GM18517 (cell line): ENCODE measurements around the gene INHBB.

Experiments
- ATAC-seq: cut with Tn5 transposase; IDR thresholded peaks from one replicate; pipeline ENCODE4 v1.9.1; 2021; ENCODE audit warnings: mild to moderate bottlenecking, moderate library complexity; ENCODE audit not compliant: unreplicated experiment

Gene INHBB

DNA sequence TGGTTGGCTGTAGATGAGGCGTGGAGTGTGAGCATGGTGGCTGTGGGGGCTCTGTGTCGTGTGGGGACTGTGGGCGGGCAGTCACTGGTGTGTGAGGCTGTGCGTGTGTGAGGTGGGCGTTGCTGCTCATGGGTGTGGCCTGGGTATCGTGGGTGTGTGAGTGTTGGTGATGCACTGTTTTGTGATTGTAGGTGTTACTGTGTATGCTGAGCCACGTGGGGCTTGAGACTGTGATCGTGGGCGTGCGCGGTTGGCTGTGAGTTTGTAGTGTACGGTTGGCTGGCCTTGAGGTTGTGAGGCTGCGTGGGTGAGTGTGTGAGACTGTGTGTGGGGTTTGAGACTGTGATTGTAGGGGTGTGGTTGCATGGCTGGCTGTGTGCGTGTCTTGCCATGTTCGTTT is 8.5 kb downstream of the INHBB start:
- no peak for ATAC-seq

DNA sequence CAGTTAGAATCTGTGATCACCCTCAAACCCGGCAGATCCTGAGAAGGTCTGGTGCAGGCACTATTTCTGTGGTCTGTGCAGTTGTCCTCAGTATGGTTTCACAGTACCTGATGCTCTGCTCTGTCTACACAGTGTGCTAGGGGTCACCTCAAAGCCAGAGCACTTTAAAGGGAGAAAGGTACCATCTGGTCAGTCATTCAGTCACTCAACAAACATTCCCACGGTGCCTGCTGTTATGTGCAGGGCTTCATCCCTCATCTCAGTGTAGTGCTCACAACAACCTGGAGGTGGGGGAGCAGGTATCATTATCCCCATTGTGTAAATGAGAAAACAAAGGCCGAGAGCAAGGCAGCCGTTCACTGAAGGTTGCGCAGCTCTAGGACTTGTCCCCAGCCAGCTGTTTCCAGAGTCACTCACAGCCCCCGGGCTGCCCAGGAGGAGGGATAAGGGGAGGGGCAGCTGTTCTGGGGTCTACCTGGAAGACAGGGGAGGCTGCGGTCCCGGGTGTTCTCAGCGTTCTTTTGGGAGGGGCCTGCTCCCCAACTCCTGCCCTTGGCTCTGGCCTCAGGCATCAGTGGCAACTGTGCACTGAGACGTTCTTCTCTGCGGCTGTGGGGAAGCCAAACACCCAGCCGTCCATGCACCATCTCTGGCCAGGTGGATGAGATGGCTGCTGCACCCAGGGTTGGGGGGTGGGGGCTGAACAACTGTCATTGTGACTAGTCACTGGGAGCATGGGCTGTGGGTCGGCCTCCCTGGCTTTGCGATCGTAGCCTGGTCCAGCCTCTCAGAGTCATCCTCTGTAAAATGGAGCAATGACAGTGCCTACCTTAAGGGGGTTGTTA is 9.2 kb downstream of the INHBB start:
- ATAC-seq = no peak

DNA sequence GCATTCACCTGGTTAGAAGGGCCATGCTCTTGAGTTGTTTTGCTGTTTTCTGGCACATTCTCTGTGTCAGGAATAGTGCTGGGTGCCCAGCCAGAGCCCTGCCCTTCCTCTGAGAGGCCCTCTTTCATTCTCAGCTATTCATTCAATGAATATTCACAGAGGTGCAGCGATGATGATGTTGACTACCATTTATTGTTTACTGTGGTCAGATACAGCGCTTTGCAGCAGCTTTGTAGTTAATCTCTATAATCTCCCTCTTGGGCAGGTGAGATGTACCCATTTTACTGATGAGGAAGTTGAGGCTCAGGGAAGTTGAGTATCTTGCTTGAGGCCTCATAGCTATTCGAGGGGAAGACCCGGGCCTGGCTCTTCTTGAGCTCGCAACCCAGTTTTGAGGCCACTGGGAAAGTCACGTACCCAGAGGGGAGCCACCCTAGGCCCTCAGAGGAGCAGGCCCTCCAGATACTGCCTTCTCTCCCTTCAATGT is 9.9 kb downstream of the INHBB start:
- ATAC-seq = no peak

DNA sequence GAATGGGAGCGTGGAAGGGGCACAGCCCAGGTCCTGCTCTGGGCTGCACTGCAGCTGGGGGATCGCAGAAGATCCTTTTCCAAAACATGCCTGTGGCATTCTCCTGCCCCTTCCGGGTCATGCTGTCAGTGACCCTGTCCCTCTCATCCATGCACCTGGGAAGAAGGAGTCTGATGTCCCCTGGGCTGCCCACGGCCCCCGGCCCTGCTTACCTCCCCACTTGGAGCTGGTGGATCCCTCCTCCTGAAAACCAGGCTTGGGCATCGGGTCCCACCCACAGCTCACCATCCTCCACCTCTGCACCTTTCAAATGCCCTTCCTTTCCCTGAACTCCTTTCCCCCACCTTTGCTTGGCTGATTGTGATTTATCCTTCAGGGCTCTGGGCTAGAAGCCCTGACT is 11.8 kb downstream of the INHBB start:
- ATAC-seq = no peak

DNA sequence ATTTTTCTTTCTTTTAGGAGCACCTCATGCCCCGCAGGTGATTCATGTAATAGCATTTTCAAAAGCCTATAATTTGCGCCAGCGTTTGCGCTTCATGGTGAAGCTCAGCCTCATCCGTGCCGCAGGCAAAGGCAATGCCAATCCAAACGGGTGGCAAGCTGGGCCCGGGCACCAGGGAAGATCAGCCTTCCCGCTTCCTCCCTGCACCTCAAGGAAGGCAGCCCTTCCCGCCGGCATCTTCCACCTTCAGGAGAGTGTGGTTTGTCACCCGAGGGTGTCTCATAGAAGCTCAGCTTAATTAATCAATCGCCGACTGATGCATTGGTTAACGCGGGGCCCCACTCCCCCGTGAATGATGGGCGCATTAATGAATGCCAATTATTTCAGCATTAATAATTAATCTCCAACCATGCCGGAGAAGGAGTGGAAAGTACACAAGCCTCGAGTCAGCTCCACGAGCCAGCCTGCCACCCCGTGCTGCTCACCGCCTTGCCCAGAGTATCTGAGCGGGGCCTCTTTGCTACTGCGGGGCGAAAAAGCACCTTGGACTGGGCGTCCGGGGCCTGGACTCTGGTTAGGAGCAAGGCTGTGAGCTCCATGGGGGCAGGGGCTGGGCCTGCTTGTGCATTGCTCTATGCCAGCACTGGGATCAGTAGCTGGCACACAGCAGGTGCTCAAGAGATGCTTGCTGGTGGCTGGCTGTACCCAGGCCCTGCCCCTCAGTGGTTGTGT is 13.0 kb downstream of the INHBB start:
- ATAC-seq = no peak

DNA sequence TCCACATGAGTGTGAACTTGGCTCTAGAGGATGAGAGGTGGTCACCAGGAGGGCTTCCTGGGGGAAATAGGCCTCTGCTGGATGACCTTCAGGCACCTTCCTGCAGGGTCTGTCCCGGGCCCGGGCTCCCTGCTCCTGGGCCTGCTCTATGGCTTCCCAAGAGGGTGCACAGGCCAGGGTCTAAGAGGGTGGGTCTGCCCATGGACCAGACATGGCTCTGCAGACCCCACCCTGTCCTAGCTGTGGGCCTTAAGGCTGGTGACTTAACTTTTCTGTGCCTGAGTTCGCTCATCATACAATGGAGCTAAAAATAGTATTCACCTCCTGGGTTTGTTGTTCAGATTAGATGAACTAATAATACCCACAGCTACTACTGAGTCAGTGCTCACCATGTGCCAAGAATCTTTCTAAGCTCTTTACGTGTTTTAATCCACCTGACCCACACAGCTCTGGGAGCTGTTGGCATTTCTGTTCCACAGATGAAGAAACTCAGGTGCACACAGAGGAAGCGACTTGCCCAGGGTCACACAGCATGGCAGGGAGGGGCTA is 14.4 kb downstream of the INHBB start:
- ATAC-seq = no peak

DNA sequence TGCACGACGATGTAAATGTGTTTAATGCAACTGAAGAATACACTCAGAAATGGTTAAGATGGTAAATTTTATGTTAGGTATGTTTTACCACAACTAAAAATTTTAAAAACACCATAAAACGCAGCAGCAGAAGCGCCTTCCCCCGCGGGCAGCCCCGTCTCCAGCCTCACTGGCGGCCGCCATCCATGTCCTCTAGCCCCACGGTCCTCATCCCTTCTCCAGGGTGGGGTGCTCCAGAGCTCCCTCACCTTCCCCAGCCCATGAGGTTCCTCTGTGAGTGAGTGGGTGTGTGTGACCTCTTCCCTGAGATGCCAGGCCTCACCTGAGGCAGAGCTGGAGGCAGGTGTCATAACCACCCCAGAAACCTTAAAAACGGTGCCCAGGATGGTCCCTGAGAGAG is 17.0 kb downstream of the INHBB start:
- ATAC-seq = no peak

GRCh38 chr2:120365236-120365793 is 19.4 kb downstream of the INHBB start:
- no peak for ATAC-seq

DNA sequence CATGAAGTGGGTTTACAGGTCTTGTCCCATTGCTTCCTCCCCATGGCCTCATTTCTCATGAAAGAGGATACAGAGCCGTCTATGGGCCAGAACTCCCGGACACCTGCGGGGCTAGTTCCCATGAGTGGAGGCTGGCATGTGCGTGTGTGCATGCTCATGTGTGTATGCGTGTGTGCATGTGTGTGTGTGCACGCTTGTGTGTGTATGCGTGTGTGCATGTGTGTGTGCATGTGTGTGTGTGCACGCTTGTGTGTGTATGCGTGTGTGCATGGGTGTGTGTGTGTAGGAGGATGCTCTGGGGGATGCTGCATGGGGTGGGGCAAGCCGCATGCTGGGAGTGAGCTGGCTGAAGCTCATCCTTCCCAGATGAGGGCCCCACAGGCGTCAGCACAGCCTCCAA is 20.8 kb downstream of the INHBB start:
- ATAC-seq = no peak

- no peak for ATAC-seq
Observed at GRCh38 chr2:120367221-120367620, 21.3 kb downstream of the INHBB start.

GRCh38 chr2:120367649-120368048 is 21.7 kb downstream of the INHBB start:
- ATAC-seq = no peak

GRCh38 chr2:120368086-120368485 is 22.1 kb downstream of the INHBB start:
- ATAC-seq = no peak

DNA sequence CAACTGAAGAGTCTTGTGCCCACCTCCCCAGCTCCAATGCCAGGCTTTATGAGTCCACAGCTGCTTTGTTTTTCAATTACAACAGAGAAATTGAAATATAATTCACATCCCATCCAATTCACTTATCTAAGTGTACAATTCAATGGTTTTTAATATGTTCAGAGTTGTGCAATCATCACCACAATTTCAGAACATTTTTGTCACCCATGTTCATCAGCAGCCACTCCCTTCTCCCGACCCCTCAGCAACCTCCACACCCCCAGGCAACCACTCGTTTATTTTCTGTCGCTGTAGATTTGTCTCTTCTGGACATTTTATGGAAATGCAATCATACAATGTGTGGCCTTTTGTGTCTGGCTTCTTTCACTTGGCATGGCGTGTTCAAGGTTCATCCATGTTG is 23.3 kb downstream of the INHBB start:
- ATAC-seq = no peak

- ATAC-seq = no peak
Observed at GRCh38 chr2:120371969-120372625, 26.2 kb downstream of the INHBB start.

- ATAC-seq = no peak
Observed at GRCh38 chr2:120372816-120373215, 26.9 kb downstream of the INHBB start.

DNA sequence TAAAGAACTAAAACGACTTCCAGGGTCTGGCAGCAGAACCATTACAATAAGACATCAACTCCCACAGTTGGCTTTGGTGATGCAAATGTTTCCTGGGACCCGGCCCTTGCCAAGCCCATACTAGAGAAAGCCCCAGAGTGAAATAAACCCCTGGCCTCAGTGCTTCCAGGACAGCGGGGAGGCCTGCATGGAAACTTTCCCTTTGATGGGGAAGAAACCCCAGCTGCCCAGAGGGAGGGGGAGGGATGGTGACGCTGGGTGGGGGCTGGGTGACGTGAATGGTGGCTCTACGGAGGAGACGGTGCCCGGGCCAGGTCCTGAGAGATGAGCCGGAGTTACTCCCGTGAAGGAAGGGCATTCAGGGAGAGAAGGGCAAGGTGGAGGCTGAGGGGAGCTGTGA is 27.5 kb downstream of the INHBB start:
- ATAC-seq = no peak

DNA sequence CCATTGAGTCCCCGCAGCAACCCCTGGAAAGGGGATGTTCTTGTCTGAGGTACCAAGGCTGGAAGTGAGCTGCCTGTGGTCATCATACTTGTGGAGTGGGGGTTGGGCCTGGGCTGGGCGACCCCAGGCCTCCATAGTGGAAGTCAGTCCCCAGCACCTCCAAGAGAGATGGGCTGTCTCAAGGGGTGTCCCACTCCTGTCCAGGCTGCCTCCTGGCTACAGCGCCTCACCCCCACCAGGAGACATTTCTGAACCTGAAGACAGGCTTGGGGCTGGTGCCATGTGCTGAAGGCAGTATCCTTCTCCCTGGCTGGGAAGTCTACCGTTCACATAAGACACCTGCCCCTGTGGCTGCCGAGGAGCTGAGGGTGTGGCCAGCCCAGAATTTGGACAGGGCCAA is 28.9 kb downstream of the INHBB start:
- no peak for ATAC-seq

DNA sequence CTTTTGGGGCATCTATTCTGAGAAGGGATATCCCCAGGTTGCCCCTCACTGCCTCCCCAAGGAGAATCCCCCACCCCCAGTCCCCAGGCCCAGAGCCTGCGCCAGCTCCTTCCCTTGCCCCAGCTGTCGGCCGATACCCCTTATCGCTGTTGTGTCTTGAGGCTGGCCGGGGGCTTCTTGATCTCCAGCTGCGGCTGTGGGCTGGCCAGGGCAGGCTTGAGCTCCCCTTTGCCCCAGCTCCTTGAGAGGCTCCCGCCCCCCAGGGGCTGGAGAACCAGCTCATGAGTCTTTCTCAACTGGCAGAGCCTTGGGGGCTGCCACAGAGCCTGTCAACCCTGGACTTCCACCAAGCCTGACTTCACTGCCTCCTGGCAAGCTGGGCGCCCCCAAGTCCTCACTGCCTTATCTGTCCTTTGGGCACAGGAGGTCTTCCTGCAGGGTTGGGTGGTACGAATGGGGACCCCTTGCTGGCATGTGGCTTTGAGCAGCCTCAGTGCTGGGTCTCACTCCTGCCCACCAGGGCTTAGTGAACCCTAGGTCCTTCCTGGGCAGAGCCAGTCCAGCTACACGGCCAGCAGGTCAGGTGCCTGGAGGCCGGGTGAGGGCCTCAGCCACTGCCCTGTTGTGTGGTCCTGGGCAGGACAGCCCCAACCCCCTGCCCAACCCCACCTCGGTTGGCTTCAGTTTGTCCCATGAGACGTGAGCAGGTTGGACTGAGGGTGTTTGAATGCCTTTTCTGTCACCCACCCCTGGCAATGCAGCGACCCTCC is 29.5 kb downstream of the INHBB start:
- no peak for ATAC-seq

- ATAC-seq = no peak
Observed at GRCh38 chr2:120376101-120376500, 30.2 kb downstream of the INHBB start.
